ENCODE measurements around the gene ADAMTS12.

- TF ChIP-seq SPI1 (IDR thresholded peaks at IDR 0.05; ENCODE audit: low read depth, low read length) (peak; percentile 52), POLR2A (IDR thresholded peaks at IDR 0.05; ENCODE audit: low read depth, low read length) (no peak; the same call in 1 of the 2 replicates), POLR2AphosphoS5 (IDR thresholded peaks at IDR 0.05; ENCODE audit: low read depth, low read length) (peak; percentile 40; the same call in 1 of the 2 replicates), TAF1 (IDR thresholded peaks at IDR 0.05; ENCODE audit: low read depth, low read length) (peak; percentile 34; the same call in 1 of the 2 replicates), POU2F2 (IDR thresholded peaks at IDR 0.05; ENCODE audit: low read depth, low read length) (peak; percentile 82)
Measured at GRCh38 chr5:33850100-33850594, 41.6 kb downstream of the ADAMTS12 start.
